Right renal pelvis (tissue), 4 donors: Measurements from ENCODE around the gene SLC10A6. TPM values are rescaled to one million over a fixed set of nuclear protein-coding genes. Genes with fewer than 3 reads are reported as not detected.

ENCODE experiments used
- DNase-seq, 4 donors: peaks; one replicate each; pipeline ENCODE4 v3.0.0-alpha.2; 2013; ENCODE audit warnings: low read depth in 4 of 4, low spot score in 3 of 4, missing footprints in 1 of 4
- polyA plus RNA-seq, 4 donors: library from polyadenylated mRNA; unstranded; fragments of 120-200 nt; gene quantifications; one replicate each; pipeline ENCODE4 v1.2.1, GENCODE V29; 2013; ENCODE audit not compliant: insufficient read length in 4 of 4

Gene SLC10A6
- polyA plus RNA-seq, 4 donors = 0.11 to 0.17 (median 0.13) TPM

DNA sequence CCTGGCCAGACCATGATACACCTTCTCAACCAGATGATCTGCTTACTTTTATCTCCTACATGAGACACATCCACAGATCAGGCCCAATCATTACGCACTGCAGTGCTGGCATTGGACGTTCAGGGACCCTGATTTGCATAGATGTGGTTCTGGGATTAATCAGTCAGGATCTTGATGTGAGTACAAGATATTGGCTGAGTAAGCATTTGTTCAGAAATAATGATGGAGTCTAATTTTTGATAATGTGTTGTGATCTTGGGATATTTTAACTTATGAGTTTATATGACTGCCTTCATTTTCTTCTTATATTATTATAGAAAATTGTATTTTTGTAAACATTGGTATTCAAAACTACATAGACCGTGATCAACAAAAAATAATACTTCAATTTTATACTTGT lies 39.4 kb downstream of the SLC10A6 start:
- DNase-seq = no peak

- no peak for DNase-seq
Measured at GRCh38 chr4:86791126-86791525, 58.1 kb downstream of the SLC10A6 start.

- no peak for DNase-seq
Measured at GRCh38 chr4:86788826-86789225, 60.4 kb downstream of the SLC10A6 start.

- peak in 1 of 4 donors; percentile 3 for DNase-seq
Measured at GRCh38 chr4:86778175-86778574, 71.0 kb downstream of the SLC10A6 start.

DNA sequence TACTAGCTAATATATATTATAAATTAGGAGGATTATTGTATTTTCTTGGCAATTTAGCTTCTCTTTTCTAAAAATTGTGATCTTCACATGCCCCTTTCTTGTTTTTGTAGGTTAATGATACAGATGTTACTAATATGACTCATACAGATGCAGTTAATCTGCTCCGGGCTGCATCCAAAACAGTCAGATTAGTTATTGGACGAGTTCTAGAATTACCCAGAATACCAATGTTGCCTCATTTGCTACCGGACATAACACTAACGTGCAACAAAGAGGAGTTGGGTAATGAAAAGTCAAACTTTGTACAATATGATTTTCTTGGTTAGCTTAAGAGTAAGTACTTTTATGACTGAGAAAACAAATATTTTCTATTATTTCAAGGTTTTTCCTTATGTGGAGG lies 74.1 kb downstream of the SLC10A6 start:
- DNase-seq = no peak

Other genes starting within 250 kb of the SLC10A6 start
- gene C4orf36, start 43.0 kb upstream of the SLC10A6 start, polyA plus RNA-seq = 1 to 10 TPM in 3 of 4 donors, under 1 TPM in 1; 0.49 to 2.3 (median 1.6) TPM
- 10 to 100 TPM; 44.1 to 59.5 (median 50.1) TPM for gene AFF1, start 85.6 kb upstream of the SLC10A6 start, polyA plus RNA-seq